Heart left ventricle (tissue), 16 donors: ENCODE data around the gene COQ4. TPM values are rescaled to one million over a fixed set of nuclear protein-coding genes. Genes with fewer than 3 reads are reported as not detected.

ENCODE experiments used
- ATAC-seq, 4 donors: fragments of 200-7000 bp; cut with Tn5 transposase; one replicate each; pipeline ENCODE4 v1.9.1; 2020 to 2022; ENCODE audit warnings: moderate library complexity in 4 of 4, mild to moderate bottlenecking in 3 of 4, moderate number of reproducible peaks in 1 of 4
- DNase-seq, 5 donors: peaks; one replicate each; pipeline ENCODE4 v3.0.0-alpha.2; 2020
- H3K27ac ChIP-seq, 12 donors: fragments of 200-600 bp; sonication (generic) in 4 of 12; one replicate each; pipeline versions ENCODE4 v1.5.0 to v1.8.0; 2016 to 2022; ENCODE audit warnings: mild to moderate bottlenecking in 2 of 12
- H3K27me3 ChIP-seq, 9 donors: fragments of 200-600 bp; sonication (generic) in 2 of 9; one replicate each; pipeline versions ENCODE4 v1.5.1 to v1.8.0; 2016 to 2022; ENCODE audit warnings: mild to moderate bottlenecking in 3 of 9
- H3K36me3 ChIP-seq, 9 donors: fragments of 200-600 bp; sonication (generic) in 2 of 9; one replicate each; pipeline versions ENCODE4 v1.5.0 to v1.8.0; 2018 to 2022; ENCODE audit warnings: mild to moderate bottlenecking in 2 of 9
- H3K4me1 ChIP-seq, 12 donors: fragments of 200-600 bp; sonication (generic) in 4 of 12; one replicate each; pipeline versions ENCODE4 v1.5.0 to v1.8.0; 2016 to 2022; ENCODE audit warnings: mild to moderate bottlenecking in 3 of 12
- H3K4me3 ChIP-seq, 12 donors: fragments of 200-600 bp; sonication (generic) in 4 of 12; one replicate each; pipeline versions ENCODE4 v1.5.0 to v1.8.0; 2017 to 2022; ENCODE audit warnings: mild to moderate bottlenecking in 9 of 12, moderate library complexity in 4 of 12
- H3K9me3 ChIP-seq, 12 donors: fragments of 200-600 bp; sonication (generic) in 4 of 12; one replicate each; pipeline versions ENCODE4 v1.5.0 to v1.8.0; 2016 to 2022; ENCODE audit warnings: mild to moderate bottlenecking in 1 of 12
- POLR2A ChIP-seq, 2 donors: fragments of 450-650 bp; IDR thresholded peaks; one replicate each; pipeline ENCODE4 v1.6.1; 2017; ENCODE audit warnings: antibody characterized with exemption in 2 of 2, mild to moderate bottlenecking in 2 of 2, moderate library complexity in 2 of 2
- WGBS, 4 donors: extraction: QIAGEN DNeasy Blood & Tissue Kit in 2 of 4; methylation state at CpG; one replicate each; pipeline versions ENCODE4 v1.1.5 to v1.1.7; 2013 to 2018; 5-methylcytosine and 5-hydroxymethylcytosine counted together
- intact Hi-C, 10 donors: fragments of 100-400 bp; cut with DNase I; formaldehyde crosslinking; loops; one replicate each; pipeline versions ENCODE4 v1.11.1 to v1.14.2; 2022
- polyA plus RNA-seq, 2 donors: library from polyadenylated mRNA; stranded (reverse); fragments of 200-250 nt; gene quantifications; one replicate each; pipeline ENCODE4 v1.2.3, GENCODE V29; 2013
- total RNA-seq, 9 donors: library from RNA; depleted of rRNA in 2 of 9; stranded (reverse); fragments of >200 nt in 2 of 9; fragmentation: NEBNext Ultra II Directional in 3 of 9; extraction: Animal tissue kit (Norgen Biotek cat#: 25700) in 3 of 9; gene quantifications; one replicate each; pipeline versions ENCODE4 v1.1.0 to v1.2.4, GENCODE V29; 2016 to 2023
- TF ChIP-seq, protein P1 (sequence below), 12 donors: fragments of 200-600 bp; sonication (generic) in 4 of 12; IDR thresholded peaks; one replicate each; pipeline versions ENCODE4 v1.5.0 to v1.8.0; 2018 to 2022; ENCODE audit warnings: antibody characterized with exemption in 12 of 12, mild to moderate bottlenecking in 5 of 12
- donor health status: ischemic (EF 13 %, LVEDD 7.1; RV severe dilation, severe dysfunction).
- donor health status: healthy with polysubstance abuse.
- donor health status: DM: no; HTN: yes; CAD: no.
- donor health status: DM: no; HTN: no; CAD: no.
- donor health status: ischemic (EF 25% LVEDD 6.9; RV normal size, moderate dysfunction).
- donor health status: ischemic (EF 25% LVEDD 5.7; RV mildly dilated, moderate dysfunction).
- donor health status: healthy.
- donor health status: DM: yes; HTN: yes; CAD: no.
- donor health status: ischemic (EF 35%, LVEDD 5.7; RV mildly dilated, moderate dysfunction).
- donor health status: nonischemic (EF 11% LVEDD 7.7; RV severe dilation, severe dysfunction).
- donor health status: DM: yes; HTN: yes; CAD: no.
- donor health status: PGD.
- donor health status: ischemic (EF 29% LVEDD 5.4; RV normal size, mild dysfunction).
- donor health status: nonischemic (EF 23%, LVEDD 6.1; RV moderate dilation, normal function).

The COQ4 gene
- total and polyA plus RNA-seq, 11 donors, result 19.0 to 43.2 (median 30.1) TPM

DNA sequence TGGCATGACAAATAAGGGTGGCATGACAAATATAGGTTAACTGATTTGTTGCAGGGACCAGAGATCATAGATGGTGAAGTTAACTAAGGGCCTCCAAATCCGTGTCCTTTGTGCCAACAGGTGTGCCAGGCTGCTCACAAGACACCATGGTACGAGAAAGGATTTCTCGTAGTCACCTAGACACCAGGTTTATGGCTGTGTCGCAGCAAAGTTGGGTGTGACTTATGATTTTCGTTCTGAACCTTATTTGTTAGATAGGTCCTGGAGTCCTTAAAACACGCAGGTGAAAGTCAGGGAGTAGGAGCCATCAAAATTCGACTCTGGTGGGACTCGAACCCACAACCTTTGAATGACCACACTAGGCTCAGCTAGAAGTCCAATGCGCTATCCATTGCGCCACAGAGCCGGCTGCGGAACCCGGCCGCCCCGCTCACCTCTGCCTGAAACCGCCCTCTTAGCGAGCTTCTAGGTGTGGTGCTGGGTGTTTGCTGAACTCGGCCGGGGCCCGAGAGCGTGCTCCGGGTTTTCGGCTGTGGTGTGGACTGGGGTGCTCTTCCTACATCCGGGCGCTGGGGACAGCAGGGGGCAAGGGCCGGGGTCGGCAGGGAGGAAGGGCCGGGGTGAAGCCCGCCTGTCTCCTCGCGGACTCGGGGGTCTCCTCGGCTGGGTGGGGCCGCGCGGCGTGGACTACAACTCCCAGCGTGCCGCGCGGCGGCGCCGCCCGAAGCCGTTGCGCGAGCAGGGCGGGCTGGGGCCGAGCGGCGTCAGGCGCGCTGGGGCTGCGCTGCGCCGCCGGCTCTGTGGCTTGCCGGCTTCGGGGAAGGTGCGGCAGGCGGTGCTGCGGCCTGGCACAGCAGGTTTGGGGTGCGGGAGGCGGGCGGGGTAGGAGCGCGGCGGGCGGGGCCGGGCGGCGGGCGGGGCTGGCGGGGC, 17.4 kb downstream of the COQ4 start, which contains the start of gene SLC27A4:
Gene SLC27A4, plus strand, starts transcription at position 767 of the 930 bp plus-strand sequence. CDS start 2,606 bp downstream, outside the sequence.
- peak within 1 kb of the TSS in 11 of 12 donors; percentile 39 to 84 (median 79) for H3K27ac ChIP-seq
- peak; percentile 61 to 94 (median 91) for ATAC-seq
- no peaks in the 10 kb centered on the region for H3K27me3 ChIP-seq
- no peaks in the 10 kb centered on the region for H3K9me3 ChIP-seq
- peak; percentile 67 to 89 (median 78) for DNase-seq
- H3K4me1 ChIP-seq, result peaks cover 0 to 16% (median 9%) of the 10 kb centered on the region in 12 donors
- H3K36me3 ChIP-seq, result peaks cover 0 to 29% (median 23%) of the 10 kb centered on the region in 9 donors
- H3K4me3 ChIP-seq, result peak within 1 kb of the TSS; percentile 62 to 96 (median 86)
- intact Hi-C loops, result loop anchor here in 7 of 10 donors (2.0 to 10.0 kb wide), 7 partner anchors 17 to 145 kb away; partner anchors contain the start of genes CIZ1 (in 1 of the 7), COQ4 (in 1 of the 7), DNM1 (in 1 of the 7) and TRUB2 (in 1 of the 7)
- WGBS, 4 donors, result 6 to 24% (median 11%) methylated on average over 19 to 75 of the region's 75 CpGs
- TF ChIP-seq POLR2A (IDR thresholded peaks at IDR 0.05), result peak in 1 of 2 donors; percentile 62
- TF ChIP-seq, protein P1, sequence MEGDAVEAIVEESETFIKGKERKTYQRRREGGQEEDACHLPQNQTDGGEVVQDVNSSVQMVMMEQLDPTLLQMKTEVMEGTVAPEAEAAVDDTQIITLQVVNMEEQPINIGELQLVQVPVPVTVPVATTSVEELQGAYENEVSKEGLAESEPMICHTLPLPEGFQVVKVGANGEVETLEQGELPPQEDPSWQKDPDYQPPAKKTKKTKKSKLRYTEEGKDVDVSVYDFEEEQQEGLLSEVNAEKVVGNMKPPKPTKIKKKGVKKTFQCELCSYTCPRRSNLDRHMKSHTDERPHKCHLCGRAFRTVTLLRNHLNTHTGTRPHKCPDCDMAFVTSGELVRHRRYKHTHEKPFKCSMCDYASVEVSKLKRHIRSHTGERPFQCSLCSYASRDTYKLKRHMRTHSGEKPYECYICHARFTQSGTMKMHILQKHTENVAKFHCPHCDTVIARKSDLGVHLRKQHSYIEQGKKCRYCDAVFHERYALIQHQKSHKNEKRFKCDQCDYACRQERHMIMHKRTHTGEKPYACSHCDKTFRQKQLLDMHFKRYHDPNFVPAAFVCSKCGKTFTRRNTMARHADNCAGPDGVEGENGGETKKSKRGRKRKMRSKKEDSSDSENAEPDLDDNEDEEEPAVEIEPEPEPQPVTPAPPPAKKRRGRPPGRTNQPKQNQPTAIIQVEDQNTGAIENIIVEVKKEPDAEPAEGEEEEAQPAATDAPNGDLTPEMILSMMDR (IDR thresholded peaks at IDR 0.05), result no peak

DNA sequence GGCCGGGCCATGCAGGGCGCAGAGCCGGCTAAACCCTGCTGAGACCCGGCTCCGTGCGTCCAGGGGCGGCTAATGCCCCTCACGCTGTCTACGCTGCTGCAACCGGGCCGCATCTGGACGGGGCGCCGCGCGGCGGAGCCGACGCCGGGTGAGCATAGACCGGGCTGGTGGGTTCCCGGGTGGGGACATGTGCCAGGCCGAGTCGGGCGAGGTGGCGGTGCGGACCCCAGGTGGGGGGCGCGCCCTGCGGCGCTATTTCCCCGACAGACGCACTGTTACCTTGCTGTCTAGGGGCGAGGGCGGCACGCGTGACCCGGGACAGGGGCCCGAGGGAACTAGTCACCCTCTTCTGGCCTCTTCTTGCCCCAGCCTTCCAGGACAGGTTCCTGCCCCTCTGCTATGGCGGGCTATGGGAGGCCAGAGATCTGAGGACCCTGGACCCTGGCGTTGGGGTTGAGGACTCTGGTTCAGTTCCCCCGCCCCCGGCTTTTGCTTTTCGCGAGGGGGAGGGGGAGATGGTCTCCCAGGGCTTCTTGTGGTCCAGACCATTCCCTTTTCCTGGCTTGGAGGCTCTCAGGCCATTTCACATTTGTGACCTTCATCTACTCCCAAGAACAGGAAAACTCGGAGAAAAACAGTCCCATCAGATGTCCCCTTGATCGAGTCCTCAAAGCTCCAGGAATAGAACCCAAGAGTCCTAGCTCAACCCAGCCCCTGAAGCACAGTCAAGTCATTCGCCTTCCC, 18.2 kb downstream of the COQ4 start:
- intact Hi-C loops, result loop anchor here in 9 of 10 donors (1.0 to 10.0 kb wide), 8 partner anchors 18 to 146 kb away; partner anchors contain the start of genes CIZ1 (in 1 of the 9), COQ4 (in 1 of the 9), DNM1 (in 1 of the 9) and TRUB2 (in 1 of the 9)
- peak in 2 of 5 donors; percentile 37 to 73 for DNase-seq
- Histone ChIP-seq H3K27me3 (no peaks in the 10 kb centered on the region), H3K9me3 (no peaks in the 10 kb centered on the region), H3K4me3 (peak overlapping the region; percentile 62 to 96 (median 86)), H3K4me1 (peaks cover 0 to 16% (median 9%) of the 10 kb centered on the region in 12 donors), H3K27ac (peak overlapping the region in 11 of 12 donors; percentile 39 to 84 (median 75)), H3K36me3 (peaks cover 0 to 38% (median 31%) of the 10 kb centered on the region in 9 donors)
- WGBS, 4 donors, result 1 to 2% (median 1%) methylated on average over 8 to 48 of the region's 48 CpGs
- TF ChIP-seq, protein P1 (IDR thresholded peaks at IDR 0.05), result no peak
- TF ChIP-seq POLR2A (IDR thresholded peaks at IDR 0.05), result no peak
- peak in 3 of 4 donors; percentile 3 to 37 (median 6) for ATAC-seq

DNA sequence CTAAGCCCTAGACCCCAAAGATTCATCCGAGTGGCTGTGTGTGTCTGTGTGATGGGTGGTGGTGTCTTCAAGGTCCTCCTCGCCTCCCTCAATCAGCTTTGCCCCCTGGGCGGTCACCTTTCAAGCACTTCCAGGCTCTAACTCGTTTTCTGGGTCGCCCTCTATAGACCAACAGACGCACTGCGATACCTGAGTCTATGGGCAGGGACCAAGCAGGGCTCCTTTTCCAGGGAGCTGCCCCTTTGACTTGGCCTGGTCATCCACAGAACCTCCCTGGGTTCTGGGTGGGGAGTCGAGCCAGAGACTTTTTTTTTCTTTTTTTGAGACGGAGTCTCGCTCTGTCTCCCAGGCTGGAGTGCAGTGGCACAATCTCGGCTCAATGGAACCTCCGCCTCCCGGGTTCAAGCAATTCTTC, 18.8 kb downstream of the COQ4 start:
- DNase-seq, result peak in 4 of 5 donors; percentile 32 to 70 (median 60)
- H3K4me3 ChIP-seq, result peak overlapping the region; percentile 62 to 96 (median 86)
- H3K4me1 ChIP-seq, result peaks cover 0 to 16% (median 9%) of the 10 kb centered on the region in 12 donors
- H3K27ac ChIP-seq, result peak overlapping the region in 6 of 12 donors; percentile 74 to 84 (median 77)
- H3K9me3 ChIP-seq, result no peaks in the 10 kb centered on the region
- no peaks in the 10 kb centered on the region for H3K27me3 ChIP-seq
- H3K36me3 ChIP-seq, result peaks cover 0 to 43% (median 37%) of the 10 kb centered on the region in 9 donors
- TF ChIP-seq, protein P1 (IDR thresholded peaks at IDR 0.05), result peak; percentile 39 to 68 (median 56)
- no peak for TF ChIP-seq POLR2A (IDR thresholded peaks at IDR 0.05)
- intact Hi-C loops, result loop anchor here in 9 of 10 donors (1.0 to 10.0 kb wide), 8 partner anchors 19 to 147 kb away; partner anchors contain the start of genes CIZ1 (in 1 of the 9), COQ4 (in 1 of the 9), DNM1 (in 1 of the 9) and TRUB2 (in 1 of the 9)
- ATAC-seq, result peak; percentile 52 to 76 (median 68)
- 31 to 37% (median 35%) methylated on average over 12 to 13 of the region's 13 CpGs for WGBS, 4 donors
